Measurements from ENCODE around the gene UQCRQ. TPM values are rescaled to one million over a fixed set of nuclear protein-coding genes. Genes with fewer than 3 reads are reported as not detected.

UQCRQ gene
- total and polyA plus RNA-seq, 4 donors = 62.5 to 2,326 (median 326) TPM

- TF ChIP-seq, protein P1, sequence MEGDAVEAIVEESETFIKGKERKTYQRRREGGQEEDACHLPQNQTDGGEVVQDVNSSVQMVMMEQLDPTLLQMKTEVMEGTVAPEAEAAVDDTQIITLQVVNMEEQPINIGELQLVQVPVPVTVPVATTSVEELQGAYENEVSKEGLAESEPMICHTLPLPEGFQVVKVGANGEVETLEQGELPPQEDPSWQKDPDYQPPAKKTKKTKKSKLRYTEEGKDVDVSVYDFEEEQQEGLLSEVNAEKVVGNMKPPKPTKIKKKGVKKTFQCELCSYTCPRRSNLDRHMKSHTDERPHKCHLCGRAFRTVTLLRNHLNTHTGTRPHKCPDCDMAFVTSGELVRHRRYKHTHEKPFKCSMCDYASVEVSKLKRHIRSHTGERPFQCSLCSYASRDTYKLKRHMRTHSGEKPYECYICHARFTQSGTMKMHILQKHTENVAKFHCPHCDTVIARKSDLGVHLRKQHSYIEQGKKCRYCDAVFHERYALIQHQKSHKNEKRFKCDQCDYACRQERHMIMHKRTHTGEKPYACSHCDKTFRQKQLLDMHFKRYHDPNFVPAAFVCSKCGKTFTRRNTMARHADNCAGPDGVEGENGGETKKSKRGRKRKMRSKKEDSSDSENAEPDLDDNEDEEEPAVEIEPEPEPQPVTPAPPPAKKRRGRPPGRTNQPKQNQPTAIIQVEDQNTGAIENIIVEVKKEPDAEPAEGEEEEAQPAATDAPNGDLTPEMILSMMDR (IDR thresholded peaks at IDR 0.05; ENCODE audit: low read depth, low read length, missing input control) = no peak
- TF ChIP-seq GABPA (IDR thresholded peaks at IDR 0.05 in 1 of 2, conservative IDR thresholded peaks at IDR 0.05 in 1 of 2) = no peak
- TF ChIP-seq JUND (IDR thresholded peaks at IDR 0.05) = no peak
- TF ChIP-seq YY1 (IDR thresholded peaks at IDR 0.05) = no peak
- no peak for TF ChIP-seq EGR1 (IDR thresholded peaks at IDR 0.05; ENCODE audit: low read depth in 2 of 2)
Measured at GRCh38 chr5:132887283-132887682, 20.8 kb downstream of the UQCRQ start (continued).

- Histone ChIP-seq H3K9ac (ENCODE audit: low read depth in 1 of 2, low read length in 2 of 2) (no peak overlapping the region), H3K9me3 (ENCODE audit: control insufficient read depth in 4 of 4, low read length in 3 of 4) (no peaks in the 10 kb centered on the region), H3K27ac (ENCODE audit: low read depth in 1 of 2, low read length in 2 of 2) (no peak overlapping the region), H3K36me3 (ENCODE audit: control insufficient read depth in 4 of 4, insufficient read depth in 3 of 4, low read depth in 1 of 4, low read length in 3 of 4) (peaks cover 8 to 82% (median 71%) of the 10 kb centered on the region in 4 donors), H3K4me1 (ENCODE audit: control insufficient read depth in 4 of 4, insufficient read depth in 4 of 4, low read length in 3 of 4) (no peaks in the 10 kb centered on the region), H3K4me3 (ENCODE audit: low read depth in 1 of 3, low read length in 3 of 3) (no peak overlapping the region), H3K27me3 (ENCODE audit: control insufficient read depth in 4 of 4, insufficient read depth in 4 of 4, low read length in 3 of 4) (no peaks in the 10 kb centered on the region)
- TF ChIP-seq FOXA2 (IDR thresholded peaks at IDR 0.05) = no peak
- TF ChIP-seq TAF1 (conservative IDR thresholded peaks at IDR 0.05) = no peak
- TF ChIP-seq RAD21 (IDR thresholded peaks at IDR 0.05) = no peak
- TF ChIP-seq HNF4A (conservative IDR thresholded peaks at IDR 0.05) = no peak
- no peak for TF ChIP-seq JUND (IDR thresholded peaks at IDR 0.05)
- no peak for TF ChIP-seq ATF3 (IDR thresholded peaks at IDR 0.05)
- TF ChIP-seq GABPA (IDR thresholded peaks at IDR 0.05 in 1 of 2, conservative IDR thresholded peaks at IDR 0.05 in 1 of 2) = no peak
- TF ChIP-seq, protein P1 (IDR thresholded peaks at IDR 0.05; ENCODE audit: low read depth, low read length, missing input control) = no peak
- TF ChIP-seq HNF4G (IDR thresholded peaks at IDR 0.05) = no peak
- no peak for TF ChIP-seq REST (IDR thresholded peaks at IDR 0.05)
- TF ChIP-seq NR2F2 (IDR thresholded peaks at IDR 0.05) = no peak
- no peak for TF ChIP-seq EGR1 (IDR thresholded peaks at IDR 0.05; ENCODE audit: low read depth in 2 of 2)
- no peak for DNase-seq (ENCODE audit: low spot score)
Measured at GRCh38 chr5:132889501-132889900, 23.1 kb downstream of the UQCRQ start.
